ENCODE data around the gene CCDC181.

Gene CCDC181

GRCh38 chr1:169395955-169396354 lies 31.3 kb downstream of the CCDC181 start:
- no peak for TF ChIP-seq Cebpa-rat (IDR thresholded peaks at IDR 0.05)
- H4K20me1 ChIP-seq: no peaks in the 10 kb centered on the region
- H3K4me1 ChIP-seq: no peaks in the 10 kb centered on the region
- H3K4me3 ChIP-seq: no peak overlapping the region
- no peak overlapping the region for H3K27ac ChIP-seq
- H3K9ac ChIP-seq: no peak overlapping the region
- no peaks in the 10 kb centered on the region for H3K27me3 ChIP-seq
- no peaks in the 10 kb centered on the region; the same call in 1 of the 2 replicates for H3K9me3 ChIP-seq
- peaks cover 30% of the 10 kb centered on the region for H3K36me3 ChIP-seq
- H3K4me2 ChIP-seq: no peak overlapping the region

- no peak overlapping the region for H3K9ac ChIP-seq
- no peak overlapping the region for H3K4me2 ChIP-seq
- peaks cover 55% of the 10 kb centered on the region for H3K36me3 ChIP-seq
- H3K4me3 ChIP-seq: no peak overlapping the region
- no peaks in the 10 kb centered on the region for H4K20me1 ChIP-seq
- H3K4me1 ChIP-seq: no peaks in the 10 kb centered on the region
- H3K9me3 ChIP-seq: no peaks in the 10 kb centered on the region; the same call in 1 of the 2 replicates
- no peak for TF ChIP-seq Cebpa-rat (IDR thresholded peaks at IDR 0.05)
- no peaks in the 10 kb centered on the region for H3K27me3 ChIP-seq
- H3K27ac ChIP-seq: no peak overlapping the region
Measured at GRCh38 chr1:169392406-169392805, 34.9 kb downstream of the CCDC181 start.

DNA sequence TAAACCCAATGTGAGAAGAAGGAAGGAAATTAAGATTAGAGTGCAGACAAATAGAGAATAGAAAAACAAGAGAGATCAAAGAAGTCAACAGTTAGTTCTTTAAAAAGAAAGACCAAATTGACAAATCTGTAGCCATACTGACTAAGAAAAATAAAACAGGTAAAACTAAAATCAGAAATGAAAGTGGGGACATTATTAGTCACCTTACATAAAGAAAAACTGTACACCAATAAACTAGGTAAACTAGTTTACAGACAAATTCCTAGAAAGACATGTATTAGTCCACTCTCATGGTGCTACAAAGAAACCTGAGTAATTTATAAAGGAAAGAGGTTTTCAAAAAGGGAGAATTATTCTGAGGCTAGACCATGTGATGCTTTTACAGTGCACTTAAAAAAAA lies 37.0 kb downstream of the CCDC181 start:
- Histone ChIP-seq H3K4me1 (no peaks in the 10 kb centered on the region), H3K9me3 (no peaks in the 10 kb centered on the region; the same call in 1 of the 2 replicates), H4K20me1 (no peaks in the 10 kb centered on the region), H3K9ac (no peak overlapping the region), H3K36me3 (peaks cover 58% of the 10 kb centered on the region), H3K27ac (no peak overlapping the region), H3K4me2 (no peak overlapping the region), H3K27me3 (no peaks in the 10 kb centered on the region), H3K4me3 (no peak overlapping the region)
- no peak for TF ChIP-seq Cebpa-rat (IDR thresholded peaks at IDR 0.05)

GRCh38 chr1:169387399-169387798 lies 39.9 kb downstream of the CCDC181 start:
- TF ChIP-seq Cebpa-rat (IDR thresholded peaks at IDR 0.05): no peak
- H3K36me3 ChIP-seq: peaks cover 74% of the 10 kb centered on the region
- H3K4me2 ChIP-seq: no peak overlapping the region
- H3K9me3 ChIP-seq: no peaks in the 10 kb centered on the region; the same call in 1 of the 2 replicates
- no peak overlapping the region for H3K4me3 ChIP-seq
- no peak overlapping the region for H3K27ac ChIP-seq
- H4K20me1 ChIP-seq: no peaks in the 10 kb centered on the region
- H3K9ac ChIP-seq: no peak overlapping the region
- no peaks in the 10 kb centered on the region for H3K4me1 ChIP-seq
- H3K27me3 ChIP-seq: no peaks in the 10 kb centered on the region

- no peak overlapping the region for H3K4me2 ChIP-seq
- TF ChIP-seq Cebpa-rat (IDR thresholded peaks at IDR 0.05): no peak
- H3K4me1 ChIP-seq: no peaks in the 10 kb centered on the region
- H3K36me3 ChIP-seq: peaks cover 62% of the 10 kb centered on the region
- no peak overlapping the region for H3K4me3 ChIP-seq
- H4K20me1 ChIP-seq: no peaks in the 10 kb centered on the region
- H3K9me3 ChIP-seq: no peaks in the 10 kb centered on the region
- H3K9ac ChIP-seq: no peak overlapping the region
- H3K27me3 ChIP-seq: no peaks in the 10 kb centered on the region
- H3K27ac ChIP-seq: no peak overlapping the region
Measured at GRCh38 chr1:169383449-169383848, 43.8 kb downstream of the CCDC181 start.

DNA sequence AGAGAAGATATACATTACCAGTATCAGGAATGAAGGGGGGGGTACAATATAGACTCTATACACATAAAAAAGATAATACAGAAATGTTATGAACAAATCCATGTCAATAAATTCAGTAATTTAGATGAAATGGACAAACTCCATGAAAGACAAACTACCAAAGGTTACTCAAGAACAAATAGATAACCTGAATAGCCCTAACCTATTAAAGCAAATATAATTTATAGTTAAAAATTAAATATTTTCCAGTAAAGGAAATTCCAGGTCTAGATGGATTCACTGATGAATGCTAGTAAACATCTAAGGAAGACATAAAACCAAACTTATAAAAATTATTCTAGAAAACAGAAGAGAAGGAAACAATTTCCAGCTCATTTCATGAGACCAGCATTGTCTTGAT lies 46.1 kb downstream of the CCDC181 start:
- Histone ChIP-seq H3K9ac (no peak overlapping the region), H3K27me3 (no peaks in the 10 kb centered on the region), H3K4me3 (no peak overlapping the region), H3K9me3 (no peaks in the 10 kb centered on the region), H3K36me3 (peaks cover 65% of the 10 kb centered on the region), H4K20me1 (no peaks in the 10 kb centered on the region), H3K27ac (no peak overlapping the region), H3K4me1 (no peaks in the 10 kb centered on the region), H3K4me2 (no peak overlapping the region)
- TF ChIP-seq Cebpa-rat (IDR thresholded peaks at IDR 0.05): no peak

GRCh38 chr1:169371404-169371803 lies 55.9 kb downstream of the CCDC181 start:
- H3K27ac ChIP-seq: no peak overlapping the region
- H4K20me1 ChIP-seq: no peaks in the 10 kb centered on the region
- H3K36me3 ChIP-seq: peaks cover 27% of the 10 kb centered on the region
- TF ChIP-seq Cebpa-rat (IDR thresholded peaks at IDR 0.05): no peak
- no peaks in the 10 kb centered on the region for H3K27me3 ChIP-seq
- H3K4me2 ChIP-seq: no peak overlapping the region
- H3K9me3 ChIP-seq: no peaks in the 10 kb centered on the region
- H3K4me3 ChIP-seq: no peak overlapping the region
- H3K9ac ChIP-seq: no peak overlapping the region
- H3K4me1 ChIP-seq: peaks cover 30% of the 10 kb centered on the region

GRCh38 chr1:169368406-169368769 lies 58.9 kb downstream of the CCDC181 start:
- Histone ChIP-seq H3K27me3 (no peaks in the 10 kb centered on the region), H3K9me3 (peaks cover 16% of the 10 kb centered on the region), H3K36me3 (peaks cover 32% of the 10 kb centered on the region), H4K20me1 (no peaks in the 10 kb centered on the region), H3K9ac (peak overlapping the region; percentile 81), H3K4me2 (peak overlapping the region; percentile 82), H3K27ac (peak overlapping the region; percentile 85), H3K4me1 (peaks cover 32% of the 10 kb centered on the region), H3K4me3 (peak overlapping the region; percentile 89)
- no peak for TF ChIP-seq Cebpa-rat (IDR thresholded peaks at IDR 0.05)

DNA sequence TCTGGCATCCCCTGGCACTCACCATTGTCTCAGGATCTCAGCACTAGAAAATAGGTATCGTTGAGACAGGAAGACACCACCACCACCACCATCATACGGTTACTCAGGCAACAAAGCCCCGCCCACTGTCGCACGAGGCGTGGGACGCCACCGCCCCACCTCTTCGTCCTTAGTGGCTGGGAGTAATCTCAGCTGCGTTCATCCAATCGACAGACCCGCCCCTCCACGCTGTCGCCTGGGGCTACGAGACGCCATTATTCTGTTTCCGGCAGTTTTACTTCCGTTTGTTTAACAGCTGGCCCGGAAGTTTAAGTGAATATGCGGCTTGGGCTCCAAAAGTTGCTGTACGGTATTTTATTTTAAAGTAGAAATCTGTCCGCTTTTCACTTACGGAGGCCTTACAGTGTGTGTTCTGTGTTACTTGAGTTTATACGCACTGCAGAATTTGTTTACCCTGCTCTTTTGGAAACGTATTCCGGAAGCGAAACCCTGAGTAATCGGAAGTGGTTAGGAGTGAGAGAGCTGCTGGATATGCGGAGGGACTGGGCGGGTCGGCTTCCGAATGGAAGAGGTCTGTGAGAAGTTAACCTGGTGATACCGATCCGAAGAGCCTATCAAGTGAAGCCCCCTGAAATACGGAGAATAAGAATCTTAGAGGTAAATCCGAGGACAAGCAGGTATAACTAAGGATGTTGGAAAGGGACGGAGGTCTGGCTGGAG lies 59.4 kb downstream of the CCDC181 start, which contains the start of the genes BLZF1 and NME7:
BLZF1 (plus strand) TSS at position 510 of the 720 bp plus-strand sequence. CDS start 1,328 bp downstream, outside the sequence.
NME7 (minus strand) TSS at position 112 of the 720 bp plus-strand sequence; CDS start at position 25, 87 bp downstream.
- Histone ChIP-seq H3K4me2 (peak within 1 kb of the TSS; percentile 82), H3K4me3 (peak within 1 kb of the TSS; percentile 89), H4K20me1 (no peaks in the 10 kb centered on the region), H3K36me3 (peaks cover 26% of the 10 kb centered on the region), H3K9me3 (peaks cover 16% of the 10 kb centered on the region), H3K27me3 (no peaks in the 10 kb centered on the region), H3K4me1 (peaks cover 32% of the 10 kb centered on the region), H3K27ac (peak within 1 kb of the TSS; percentile 85), H3K9ac (peak within 1 kb of the TSS; percentile 81)
- TF ChIP-seq Cebpa-rat (IDR thresholded peaks at IDR 0.05): no peak

DNA sequence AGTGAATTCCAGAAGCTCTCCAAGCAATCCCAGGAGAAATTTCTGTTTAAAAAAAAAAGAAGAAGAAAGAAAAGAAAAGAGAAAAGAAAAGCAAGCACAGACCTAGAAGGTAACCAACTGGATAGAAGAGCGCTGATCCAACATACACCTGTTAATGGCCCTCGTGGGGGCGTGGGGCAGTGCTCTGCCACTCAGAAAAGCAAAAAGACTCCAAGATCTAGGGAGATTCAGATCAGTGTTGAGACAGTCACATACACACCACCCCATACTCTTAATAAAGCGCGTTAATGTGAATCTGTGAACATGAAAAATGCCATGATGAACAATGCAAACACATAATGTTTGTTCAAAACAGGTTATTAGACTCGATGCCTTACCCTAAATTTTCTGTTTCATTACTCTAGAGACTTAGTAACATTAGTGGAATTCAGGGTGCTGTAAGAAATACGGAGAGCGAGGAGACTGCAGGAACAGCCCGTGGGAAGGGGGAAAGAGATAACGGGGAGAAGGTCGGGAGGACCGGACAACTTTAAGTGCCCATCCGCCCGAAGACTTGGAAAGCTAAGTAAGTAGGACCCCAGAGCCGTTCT lies 60.1 kb downstream of the CCDC181 start:
- no peaks in the 10 kb centered on the region for H3K27me3 ChIP-seq
- H3K9ac ChIP-seq: peak overlapping the region; percentile 81
- peak overlapping the region; percentile 14; the same call in 1 of the 2 replicates for H3K27ac ChIP-seq
- peak overlapping the region; percentile 89 for H3K4me3 ChIP-seq
- H3K9me3 ChIP-seq: peaks cover 16% of the 10 kb centered on the region
- peaks cover 32% of the 10 kb centered on the region for H3K4me1 ChIP-seq
- peak overlapping the region; percentile 77 for H3K4me2 ChIP-seq
- no peaks in the 10 kb centered on the region for H4K20me1 ChIP-seq
- no peak for TF ChIP-seq Cebpa-rat (IDR thresholded peaks at IDR 0.05)
- peaks cover 20% of the 10 kb centered on the region for H3K36me3 ChIP-seq
